HL-60 (cell line): ENCODE data around the gene SFI1.
A peak's percentile ranks its signal among the peaks of the same experiment; 100 is the strongest.

Experiments used
- DNase-seq, 2 experiments: peaks; one replicate each; pipeline ENCODE4 v3.0.0-alpha.2; 2010 to 2020; ENCODE audit warnings: low read depth in 1 of 2, low spot score in 1 of 2
- H3K27ac ChIP-seq: fragments of 250-450 bp; sonication (Bioruptor Pico); replicated peaks from 2 replicates; pipeline ENCODE4 v1.5.1; 2020; ENCODE audit warnings: mild to moderate bottlenecking, moderate library complexity
- H3K27me3 ChIP-seq: fragments of 250-450 bp; sonication (Bioruptor Pico); 2 replicates; pipeline ENCODE4 v1.5.1; 2021; ENCODE audit warnings: mild to moderate bottlenecking, moderate library complexity; ENCODE audit not compliant: insufficient read depth, poor library complexity, severe bottlenecking
- H3K4me3 ChIP-seq: replicated peaks from 2 replicates; pipeline ENCODE4 v1.5.1; 2011; ENCODE audit warnings: mild to moderate bottlenecking, control low read depth, low read length; ENCODE audit not compliant: insufficient read depth
- GABPA ChIP-seq: IDR thresholded peaks from 2 replicates; pipeline ENCODE4 v1.6.1; 2012; ENCODE audit warnings: low read depth
- POLR2AphosphoS5 ChIP-seq: IDR thresholded peaks from 2 replicates; pipeline ENCODE4 v1.6.1; 2012; ENCODE audit warnings: low read depth
- SPI1 ChIP-seq: IDR thresholded peaks from 2 replicates; pipeline ENCODE4 v1.6.1; 2012; ENCODE audit warnings: low read depth, mild to moderate bottlenecking, borderline replicate concordance
- TF ChIP-seq, protein P1 (sequence below): IDR thresholded peaks from one replicate; pipeline ENCODE4 v1.5.1; 2011; ENCODE audit warnings: low read length, control low read depth, inconsistent platforms; ENCODE audit not compliant: insufficient read depth
- TF ChIP-seq, protein P2 (sequence below): IDR thresholded peaks from 2 replicates; pipeline ENCODE4 v1.6.1; 2012; ENCODE audit warnings: low read depth; ENCODE audit not compliant: insufficient replicate concordance

SFI1 gene

DNA sequence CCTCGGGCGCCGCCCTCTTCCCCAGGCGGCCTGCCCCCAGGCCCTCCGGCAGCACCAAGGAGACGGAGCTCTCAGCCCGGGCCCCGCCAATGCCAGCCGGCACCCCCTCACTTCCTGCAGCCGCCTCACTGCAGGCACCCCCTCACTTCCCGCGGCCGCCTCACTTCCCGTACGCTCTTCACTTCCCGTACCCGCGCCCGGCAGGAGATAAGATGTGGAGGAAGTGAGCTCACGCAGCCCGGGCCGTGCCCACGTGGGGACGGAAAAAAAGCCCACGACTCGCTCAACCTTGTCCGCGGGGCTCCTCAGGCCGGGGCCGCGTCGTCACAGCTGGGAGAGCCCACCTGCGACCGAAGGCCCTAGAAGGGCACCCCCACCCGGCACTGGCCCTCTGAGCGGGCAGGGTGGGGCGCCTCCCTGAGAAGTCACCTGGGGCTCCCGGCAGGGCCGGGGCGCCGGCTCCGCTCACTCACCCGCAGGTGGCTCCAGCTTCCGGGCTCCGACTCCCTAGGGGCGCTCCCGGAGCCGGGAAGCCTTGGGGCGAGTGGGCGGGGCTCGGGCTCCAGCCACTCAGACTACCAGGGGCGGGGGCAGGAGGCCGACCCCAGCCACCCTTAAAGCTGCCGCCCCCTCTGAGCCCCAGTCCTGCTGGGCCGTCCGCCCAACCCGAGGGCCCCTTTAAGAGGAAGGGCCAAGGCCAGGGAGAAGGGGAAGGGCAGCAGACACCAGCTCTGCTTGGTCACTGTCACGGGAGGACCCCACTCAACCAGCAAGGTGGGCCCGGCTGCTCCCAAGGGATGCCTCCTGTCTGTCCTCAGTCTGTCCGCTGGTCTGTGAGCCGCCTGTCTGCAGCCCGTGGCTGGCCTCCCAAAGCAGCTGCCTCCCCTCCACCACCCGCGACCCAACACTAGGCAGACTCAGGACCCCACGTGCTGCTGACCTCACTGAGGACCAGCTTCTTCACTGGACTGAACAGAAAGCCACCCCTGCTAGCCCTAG lies 134.3 kb downstream of the SFI1 start:
- peak; percentile 84 to 90 for DNase-seq
- TF ChIP-seq GABPA (peak; percentile 52; the same call in 1 of the 2 replicates), POLR2AphosphoS5 (peak; percentile 60; the same call in 1 of the 2 replicates), SPI1 (peak; percentile 85)
- TF ChIP-seq, protein P1, sequence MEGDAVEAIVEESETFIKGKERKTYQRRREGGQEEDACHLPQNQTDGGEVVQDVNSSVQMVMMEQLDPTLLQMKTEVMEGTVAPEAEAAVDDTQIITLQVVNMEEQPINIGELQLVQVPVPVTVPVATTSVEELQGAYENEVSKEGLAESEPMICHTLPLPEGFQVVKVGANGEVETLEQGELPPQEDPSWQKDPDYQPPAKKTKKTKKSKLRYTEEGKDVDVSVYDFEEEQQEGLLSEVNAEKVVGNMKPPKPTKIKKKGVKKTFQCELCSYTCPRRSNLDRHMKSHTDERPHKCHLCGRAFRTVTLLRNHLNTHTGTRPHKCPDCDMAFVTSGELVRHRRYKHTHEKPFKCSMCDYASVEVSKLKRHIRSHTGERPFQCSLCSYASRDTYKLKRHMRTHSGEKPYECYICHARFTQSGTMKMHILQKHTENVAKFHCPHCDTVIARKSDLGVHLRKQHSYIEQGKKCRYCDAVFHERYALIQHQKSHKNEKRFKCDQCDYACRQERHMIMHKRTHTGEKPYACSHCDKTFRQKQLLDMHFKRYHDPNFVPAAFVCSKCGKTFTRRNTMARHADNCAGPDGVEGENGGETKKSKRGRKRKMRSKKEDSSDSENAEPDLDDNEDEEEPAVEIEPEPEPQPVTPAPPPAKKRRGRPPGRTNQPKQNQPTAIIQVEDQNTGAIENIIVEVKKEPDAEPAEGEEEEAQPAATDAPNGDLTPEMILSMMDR, result no peak
- no peaks in the 10 kb centered on the region for H3K27me3 ChIP-seq
- H3K27ac ChIP-seq, result peak overlapping the region; percentile 84
- H3K4me3 ChIP-seq, result peak overlapping the region; percentile 61

DNA sequence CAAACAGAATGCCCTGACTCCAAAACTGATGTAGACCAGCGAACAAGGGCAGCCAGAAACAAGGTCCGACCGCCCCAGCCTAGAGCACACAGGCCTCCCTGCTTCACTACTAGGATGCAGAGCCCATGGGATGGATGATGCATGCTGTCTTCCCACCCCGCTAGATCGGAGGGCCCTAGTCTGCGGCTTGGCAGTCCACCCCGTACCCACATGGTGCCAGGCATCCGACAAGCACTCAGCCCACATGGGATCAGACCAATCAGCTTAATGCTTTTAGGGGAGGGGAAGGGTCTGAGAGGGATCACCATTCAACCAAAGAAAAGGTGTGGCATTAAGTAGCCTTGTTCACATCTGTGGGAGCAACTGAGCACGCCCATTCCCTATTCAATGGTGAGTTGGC lies 135.1 kb downstream of the SFI1 start:
- no peak for DNase-seq
- Histone ChIP-seq H3K4me3 (peak overlapping the region; percentile 61), H3K27me3 (no peaks in the 10 kb centered on the region), H3K27ac (peak overlapping the region; percentile 84)
- TF ChIP-seq GABPA, result no peak
- TF ChIP-seq, protein P1, result no peak
- TF ChIP-seq, protein P2, sequence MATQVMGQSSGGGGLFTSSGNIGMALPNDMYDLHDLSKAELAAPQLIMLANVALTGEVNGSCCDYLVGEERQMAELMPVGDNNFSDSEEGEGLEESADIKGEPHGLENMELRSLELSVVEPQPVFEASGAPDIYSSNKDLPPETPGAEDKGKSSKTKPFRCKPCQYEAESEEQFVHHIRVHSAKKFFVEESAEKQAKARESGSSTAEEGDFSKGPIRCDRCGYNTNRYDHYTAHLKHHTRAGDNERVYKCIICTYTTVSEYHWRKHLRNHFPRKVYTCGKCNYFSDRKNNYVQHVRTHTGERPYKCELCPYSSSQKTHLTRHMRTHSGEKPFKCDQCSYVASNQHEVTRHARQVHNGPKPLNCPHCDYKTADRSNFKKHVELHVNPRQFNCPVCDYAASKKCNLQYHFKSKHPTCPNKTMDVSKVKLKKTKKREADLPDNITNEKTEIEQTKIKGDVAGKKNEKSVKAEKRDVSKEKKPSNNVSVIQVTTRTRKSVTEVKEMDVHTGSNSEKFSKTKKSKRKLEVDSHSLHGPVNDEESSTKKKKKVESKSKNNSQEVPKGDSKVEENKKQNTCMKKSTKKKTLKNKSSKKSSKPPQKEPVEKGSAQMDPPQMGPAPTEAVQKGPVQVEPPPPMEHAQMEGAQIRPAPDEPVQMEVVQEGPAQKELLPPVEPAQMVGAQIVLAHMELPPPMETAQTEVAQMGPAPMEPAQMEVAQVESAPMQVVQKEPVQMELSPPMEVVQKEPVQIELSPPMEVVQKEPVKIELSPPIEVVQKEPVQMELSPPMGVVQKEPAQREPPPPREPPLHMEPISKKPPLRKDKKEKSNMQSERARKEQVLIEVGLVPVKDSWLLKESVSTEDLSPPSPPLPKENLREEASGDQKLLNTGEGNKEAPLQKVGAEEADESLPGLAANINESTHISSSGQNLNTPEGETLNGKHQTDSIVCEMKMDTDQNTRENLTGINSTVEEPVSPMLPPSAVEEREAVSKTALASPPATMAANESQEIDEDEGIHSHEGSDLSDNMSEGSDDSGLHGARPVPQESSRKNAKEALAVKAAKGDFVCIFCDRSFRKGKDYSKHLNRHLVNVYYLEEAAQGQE, result no peak
- TF ChIP-seq POLR2AphosphoS5, result no peak

DNA sequence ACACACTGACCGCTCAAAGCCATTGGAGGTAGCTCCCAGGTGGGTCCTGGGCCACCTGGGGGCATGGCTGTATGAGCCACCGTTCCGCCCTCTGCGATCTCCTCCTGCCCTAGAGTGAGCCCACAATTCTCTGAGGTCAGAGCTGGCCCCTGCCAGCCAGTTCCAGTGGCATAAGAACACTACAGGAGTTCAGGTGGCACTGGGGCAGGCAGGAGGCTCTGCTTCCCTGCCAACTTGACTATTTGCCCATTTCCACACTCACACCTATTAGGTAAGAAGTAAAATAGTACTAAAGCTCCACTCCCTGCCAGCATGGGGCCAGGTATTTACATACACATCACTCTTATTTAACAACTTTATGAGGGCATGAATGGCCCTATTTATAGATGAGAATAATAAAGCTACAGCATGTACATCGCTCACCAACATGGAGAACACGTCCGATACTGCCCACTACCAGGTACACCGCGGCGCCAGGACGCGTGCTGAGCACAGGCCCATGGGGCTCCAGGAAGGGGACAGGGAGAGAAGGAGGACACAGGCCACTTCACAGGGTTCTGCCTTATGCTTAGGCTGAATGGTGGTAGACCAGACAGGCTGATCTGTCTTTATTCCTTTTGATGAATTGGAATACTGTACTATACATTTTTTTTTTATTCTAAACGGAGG lies 139.4 kb downstream of the SFI1 start:
- DNase-seq, result no peak
- Histone ChIP-seq H3K4me3 (no peak overlapping the region), H3K27me3 (no peaks in the 10 kb centered on the region), H3K27ac (no peak overlapping the region)
- TF ChIP-seq, protein P2, result no peak
- TF ChIP-seq GABPA (no peak), SPI1 (no peak), POLR2AphosphoS5 (no peak)
- TF ChIP-seq, protein P1, result no peak
